OCI-LY3 (cell line): Measurements from ENCODE around the gene ABCG1.

Source experiments
- EZH2phosphoT487 ChIP-seq: fragments of 200-600 bp; shearing (Covaris generic); IDR thresholded peaks from 2 replicates; pipeline ENCODE4 v1.6.1; 2018; ENCODE audit warnings: antibody characterized with exemption, mixed run types, low read depth
- TF ChIP-seq, protein P1 (sequence below): fragments of 200-600, 300-600 bp; sonication (generic); IDR thresholded peaks from 2 replicates; pipeline ENCODE4 v1.5.1; 2014; ENCODE audit warnings: antibody characterized with exemption, low read length, low read depth

- TF ChIP-seq, protein P1, sequence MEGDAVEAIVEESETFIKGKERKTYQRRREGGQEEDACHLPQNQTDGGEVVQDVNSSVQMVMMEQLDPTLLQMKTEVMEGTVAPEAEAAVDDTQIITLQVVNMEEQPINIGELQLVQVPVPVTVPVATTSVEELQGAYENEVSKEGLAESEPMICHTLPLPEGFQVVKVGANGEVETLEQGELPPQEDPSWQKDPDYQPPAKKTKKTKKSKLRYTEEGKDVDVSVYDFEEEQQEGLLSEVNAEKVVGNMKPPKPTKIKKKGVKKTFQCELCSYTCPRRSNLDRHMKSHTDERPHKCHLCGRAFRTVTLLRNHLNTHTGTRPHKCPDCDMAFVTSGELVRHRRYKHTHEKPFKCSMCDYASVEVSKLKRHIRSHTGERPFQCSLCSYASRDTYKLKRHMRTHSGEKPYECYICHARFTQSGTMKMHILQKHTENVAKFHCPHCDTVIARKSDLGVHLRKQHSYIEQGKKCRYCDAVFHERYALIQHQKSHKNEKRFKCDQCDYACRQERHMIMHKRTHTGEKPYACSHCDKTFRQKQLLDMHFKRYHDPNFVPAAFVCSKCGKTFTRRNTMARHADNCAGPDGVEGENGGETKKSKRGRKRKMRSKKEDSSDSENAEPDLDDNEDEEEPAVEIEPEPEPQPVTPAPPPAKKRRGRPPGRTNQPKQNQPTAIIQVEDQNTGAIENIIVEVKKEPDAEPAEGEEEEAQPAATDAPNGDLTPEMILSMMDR = no peak
- no peak for TF ChIP-seq EZH2phosphoT487
These were observed 42.1 kb upstream of the ABCG1 start for GRCh38 chr21:42176859-42177258.
